HFF-Myc (cell line): ENCODE results near the gene PPIL6.
"Not testable (repeated sequence)": the region's sequence is repeated elsewhere in the genome, so short reads cannot be mapped to it uniquely, and the experiment has no call there.

Experiments
- DNase-seq: peaks from one replicate; pipeline ENCODE4 v3.0.0-alpha.2; 2011; ENCODE audit warnings: low read depth; ENCODE audit errors: extremely low read depth
- H3K4me3 ChIP-seq: replicated peaks from 2 replicates; pipeline ENCODE4 v1.5.1; 2011; ENCODE audit warnings: low read depth, mild to moderate bottlenecking, control low read depth, low read length
- CTCF ChIP-seq: IDR thresholded peaks from 2 replicates; pipeline ENCODE4 v1.5.1; 2012; ENCODE audit warnings: mild to moderate bottlenecking, low read depth, low read length, control low read depth; ENCODE audit errors: missing control alignments

The PPIL6 gene

GRCh38 chr6:109467696-109468095, 27.3 kb upstream of the PPIL6 start:
- H3K4me3 ChIP-seq = no peak overlapping the region
- TF ChIP-seq CTCF = no peak
- no peak for DNase-seq

GRCh38 chr6:109466212-109466923, 25.9 kb upstream of the PPIL6 start:
- no peak for TF ChIP-seq CTCF
- no peak overlapping the region for H3K4me3 ChIP-seq
- no peak for DNase-seq

GRCh38 chr6:109465772-109466171, 25.3 kb upstream of the PPIL6 start:
- H3K4me3 ChIP-seq = no peak overlapping the region
- DNase-seq = no peak
- TF ChIP-seq CTCF = no peak

DNA sequence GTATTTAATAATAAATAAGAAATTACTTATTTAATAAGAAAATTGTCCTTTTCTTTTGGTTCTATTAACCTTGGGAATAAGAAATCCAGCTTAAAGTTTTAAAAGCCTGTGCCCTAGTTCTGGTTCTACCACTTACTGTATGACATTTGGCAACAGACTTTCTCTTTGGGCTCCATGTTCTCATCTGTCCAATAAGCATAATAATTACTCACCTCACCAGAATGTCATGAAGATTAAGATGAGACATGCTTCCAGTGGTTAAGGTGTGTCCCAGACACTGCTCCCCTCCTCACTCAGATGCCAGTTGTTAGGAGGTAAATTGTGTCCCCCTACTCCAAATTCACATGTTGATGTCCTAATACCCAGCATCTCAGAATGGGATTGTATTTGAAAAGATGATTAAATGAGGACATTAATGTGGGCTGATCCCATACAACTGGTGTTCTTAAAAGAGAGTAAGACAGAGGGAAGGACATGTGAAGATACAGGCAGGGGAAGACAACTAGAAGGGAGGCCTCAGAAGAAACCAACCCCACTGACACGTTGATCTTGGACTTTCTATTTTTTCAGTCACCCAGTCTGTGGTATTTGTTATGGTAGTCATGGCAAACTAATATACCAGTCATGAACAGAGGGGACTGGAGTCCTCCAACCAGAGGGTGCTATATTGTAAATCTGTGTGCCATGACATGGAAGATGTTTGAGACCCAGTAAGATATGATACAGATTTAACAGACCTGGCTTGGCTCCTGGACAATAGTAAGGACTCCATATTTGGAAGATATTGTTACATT, 21.5 kb upstream of the PPIL6 start:
- no peak for TF ChIP-seq CTCF
- H3K4me3 ChIP-seq = no peak overlapping the region
- no peak for DNase-seq

DNA sequence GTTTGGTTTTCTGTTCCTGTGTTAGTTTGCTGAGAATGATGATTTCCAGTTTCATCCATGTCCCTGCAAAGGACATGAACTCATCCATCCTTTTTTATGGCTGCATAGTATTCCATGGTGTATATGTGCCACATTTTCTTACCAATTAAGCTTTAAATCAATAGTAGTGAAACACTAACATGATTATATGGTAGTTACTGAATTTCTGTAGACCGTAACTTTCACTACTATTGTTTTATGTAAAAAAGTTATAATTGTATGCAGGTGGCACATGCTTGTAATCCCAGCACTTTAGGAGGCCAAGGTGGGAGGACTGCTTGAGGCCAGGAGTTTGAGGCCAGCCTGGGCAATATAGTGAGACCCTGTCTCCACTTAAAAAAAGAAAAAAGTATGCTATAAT, 20.8 kb upstream of the PPIL6 start:
- not testable (repeated sequence) for DNase-seq, H3K4me3 ChIP-seq

DNA sequence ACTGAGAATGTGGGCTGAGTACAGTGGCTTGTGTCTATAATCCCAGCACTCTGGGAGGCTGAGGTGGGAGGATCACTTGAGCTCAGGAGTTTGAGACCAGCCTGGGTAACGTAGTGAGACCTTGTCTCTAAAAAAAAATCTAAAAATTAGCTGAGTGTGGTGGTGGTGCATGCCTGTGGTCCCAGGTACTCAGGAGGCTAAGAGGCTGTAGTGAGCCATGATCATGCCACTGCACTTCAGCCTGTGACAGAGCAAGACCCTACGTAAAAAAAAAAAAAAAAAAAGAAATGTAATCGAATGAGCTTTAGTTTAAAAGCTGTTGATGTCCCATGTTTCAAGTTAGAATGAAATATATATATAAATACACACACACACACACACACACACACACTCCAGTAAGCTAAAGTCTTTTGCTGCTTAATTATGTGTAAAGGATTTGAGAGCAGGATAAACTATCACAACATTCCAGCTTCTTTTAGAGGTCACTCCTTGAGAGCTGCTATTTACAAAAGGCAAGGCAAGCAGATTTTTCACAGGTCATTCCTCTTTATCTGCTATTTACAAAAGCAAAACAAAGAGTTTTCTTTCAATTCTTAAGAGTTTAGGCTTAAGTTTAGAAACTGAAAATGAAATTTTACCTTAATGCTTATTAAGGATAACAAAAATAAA, 19.9 kb upstream of the PPIL6 start:
- no peak overlapping the region for H3K4me3 ChIP-seq
- no peak for DNase-seq
- no peak for TF ChIP-seq CTCF

DNA sequence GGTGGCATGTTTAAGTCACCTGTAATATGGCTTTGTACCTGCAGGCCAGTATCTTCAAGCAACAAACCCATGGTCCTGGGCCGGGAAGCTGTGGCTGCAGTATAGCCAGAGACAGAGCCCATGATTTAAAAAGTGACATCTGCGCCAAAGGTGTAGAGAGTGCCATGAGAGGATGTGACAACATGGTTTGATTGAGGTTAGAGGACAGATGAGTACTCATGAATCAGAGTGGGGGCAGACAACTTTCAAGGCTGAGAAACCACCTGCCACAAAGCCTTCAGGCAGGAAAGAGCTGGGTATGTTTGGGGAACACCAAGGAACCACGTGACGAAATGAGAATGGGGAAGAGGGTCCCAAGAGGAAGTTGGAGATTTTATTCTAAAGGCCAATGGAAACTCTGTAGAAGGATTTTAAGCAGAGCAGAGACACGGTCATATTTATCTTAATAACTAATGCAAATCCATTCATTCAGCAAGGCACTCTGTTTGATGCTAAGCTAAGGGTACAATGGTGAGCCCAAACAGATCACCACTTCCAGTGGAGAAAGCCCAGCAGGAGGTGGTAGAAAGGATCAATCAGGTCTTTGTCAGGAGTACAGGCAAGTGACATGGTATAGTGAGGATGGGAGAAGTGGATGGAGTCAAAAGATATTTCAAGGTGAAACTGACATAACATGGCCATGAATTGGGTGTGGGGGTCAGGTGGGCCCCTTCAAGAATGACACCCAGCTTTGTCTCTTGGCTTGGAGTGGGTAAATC, 18.5 kb upstream of the PPIL6 start:
- no peak for DNase-seq
- no peak for TF ChIP-seq CTCF

More for the DNA sequence above, 18.5 kb upstream of the PPIL6 start:
- no peak overlapping the region for H3K4me3 ChIP-seq
